Small intestine (tissue), 7 donors: ENCODE data around the gene CFAP65. TPM values are rescaled to one million over a fixed set of nuclear protein-coding genes. Genes with fewer than 3 reads are reported as not detected.

Experiments used
- DNase-seq, 2 donors: peaks; one replicate each; pipeline versions ENCODE4 v3.0.0 to v3.0.0-alpha.2; 2013
- FAIRE-seq: peaks from 2 replicates; lab custom pipeline; 2012; peaks lifted over from hg19 to GRCh38; lab: Jason Lieb, UNC
- H3K27ac ChIP-seq, 3 donors: one replicate each; pipeline ENCODE4 v1.5.1; 2013; ENCODE audit warnings: low read length in 2 of 3, mild to moderate bottlenecking in 2 of 3, control low read depth in 1 of 3, inconsistent platforms in 1 of 3, low read depth in 1 of 3, moderate library complexity in 1 of 3
- H3K27me3 ChIP-seq, 3 donors: one replicate each; pipeline ENCODE4 v1.6.1; 2013; ENCODE audit warnings: low read length in 3 of 3, inconsistent platforms in 1 of 3; ENCODE audit not compliant: control insufficient read depth in 3 of 3, insufficient read depth in 3 of 3
- H3K36me3 ChIP-seq, 3 donors: one replicate each; pipeline ENCODE4 v1.6.1; 2013; ENCODE audit warnings: low read length in 3 of 3, inconsistent platforms in 1 of 3, low read depth in 1 of 3, mild to moderate bottlenecking in 1 of 3, moderate library complexity in 1 of 3; ENCODE audit not compliant: control insufficient read depth in 3 of 3, insufficient read depth in 2 of 3
- H3K4me1 ChIP-seq, 3 donors: one replicate each; pipeline ENCODE4 v1.6.1; 2013; ENCODE audit warnings: low read length in 2 of 3, inconsistent platforms in 1 of 3, low read depth in 1 of 3, mild to moderate bottlenecking in 1 of 3, moderate library complexity in 1 of 3; ENCODE audit not compliant: control insufficient read depth in 3 of 3, insufficient read depth in 2 of 3
- H3K4me3 ChIP-seq, 3 donors: one replicate each; pipeline ENCODE4 v1.5.1; 2013; ENCODE audit warnings: low read length in 3 of 3, control low read depth in 1 of 3, inconsistent platforms in 1 of 3, low read depth in 1 of 3, mild to moderate bottlenecking in 1 of 3, moderate library complexity in 1 of 3
- H3K9me3 ChIP-seq, 2 donors: one replicate each; pipeline ENCODE4 v1.6.1; 2013; ENCODE audit warnings: low read depth in 1 of 2, low read length in 1 of 2; ENCODE audit not compliant: control insufficient read depth in 2 of 2, insufficient read depth in 1 of 2
- WGBS, 3 donors: extraction: QIAGEN DNeasy Blood & Tissue Kit; methylation state at CpG; one replicate each; pipeline ENCODE4 v1.1.7; 2013; 5-methylcytosine and 5-hydroxymethylcytosine counted together
- polyA plus RNA-seq, 4 donors: library from polyadenylated mRNA; stranded (reverse) in 3 of 4; unstranded in 1 of 4; fragments of 200-250 nt in 3 of 4; fragments of 120-200 nt in 1 of 4; gene quantifications; one replicate each; pipeline versions ENCODE4 v1.2.1 to v1.2.3, GENCODE V29; 2013
- donor health status: healthy with polysubstance abuse.
- donor health status: control.
- donor health status: control.
- donor health status: Bipolar disorder and iron deficiency.
- donor health status: healthy.

The CFAP65 gene
- polyA plus RNA-seq, 4 donors, result 0.06 to 4.3 (median 1.1) TPM; not detected in 1

DNA sequence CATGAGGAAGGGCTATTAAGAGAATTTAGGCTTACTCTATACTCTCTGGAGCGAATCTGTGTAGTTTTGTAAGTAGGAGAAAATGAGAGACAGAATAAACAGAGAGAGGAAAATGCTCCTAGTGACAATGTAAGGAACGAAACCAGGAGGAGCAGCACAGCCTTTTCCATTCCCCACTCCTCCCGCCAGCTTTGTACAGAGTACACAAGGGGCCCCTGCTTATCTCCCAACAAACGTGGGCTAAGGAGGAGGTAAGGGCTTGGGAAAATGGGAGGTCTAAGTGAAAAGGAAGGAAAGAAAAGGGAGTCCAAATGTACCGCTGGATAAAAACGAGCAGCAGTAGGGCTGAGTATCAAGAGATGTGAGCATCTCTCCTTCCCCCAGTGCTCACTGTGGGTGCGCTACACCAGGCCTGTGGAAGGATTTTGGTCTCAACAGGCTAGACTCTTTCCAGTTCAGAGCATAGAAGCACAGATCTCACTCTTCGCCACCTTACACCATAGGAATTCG lies 31.5 kb upstream of the CFAP65 start:
- H3K27ac ChIP-seq, result peak overlapping the region in 1 of 3 donors; percentile 78
- WGBS, 3 donors, result 64 to 77% (median 70%) methylated on average over 9 of the region's 9 CpGs
- peak in 1 of 2 donors; percentile 59 for DNase-seq
- no peaks in the 10 kb centered on the region for H3K9me3 ChIP-seq
- H3K36me3 ChIP-seq, result peaks cover 4 to 29% (median 5%) of the 10 kb centered on the region in 3 donors
- no peaks in the 10 kb centered on the region for H3K27me3 ChIP-seq
- FAIRE-seq, result no peak
- H3K4me1 ChIP-seq, result peaks cover 3 to 50% (median 10%) of the 10 kb centered on the region in 3 donors
- no peak overlapping the region for H3K4me3 ChIP-seq

GRCh38 chr2:219071131-219071816 lies 30.0 kb upstream of the CFAP65 start:
- peaks cover 0 to 15% (median 5%) of the 10 kb centered on the region in 3 donors for H3K36me3 ChIP-seq
- DNase-seq (peak; percentile 86 to 88), FAIRE-seq (no peak)
- no peaks in the 10 kb centered on the region for H3K27me3 ChIP-seq
- peak overlapping the region; percentile 52 to 78 (median 69) for H3K27ac ChIP-seq
- H3K4me3 ChIP-seq, result no peak overlapping the region
- 20 to 67% (median 31%) methylated on average over 6 of the region's 6 CpGs for WGBS, 3 donors
- H3K9me3 ChIP-seq, result no peaks in the 10 kb centered on the region
- peaks cover 3 to 50% (median 10%) of the 10 kb centered on the region in 3 donors for H3K4me1 ChIP-seq

DNA sequence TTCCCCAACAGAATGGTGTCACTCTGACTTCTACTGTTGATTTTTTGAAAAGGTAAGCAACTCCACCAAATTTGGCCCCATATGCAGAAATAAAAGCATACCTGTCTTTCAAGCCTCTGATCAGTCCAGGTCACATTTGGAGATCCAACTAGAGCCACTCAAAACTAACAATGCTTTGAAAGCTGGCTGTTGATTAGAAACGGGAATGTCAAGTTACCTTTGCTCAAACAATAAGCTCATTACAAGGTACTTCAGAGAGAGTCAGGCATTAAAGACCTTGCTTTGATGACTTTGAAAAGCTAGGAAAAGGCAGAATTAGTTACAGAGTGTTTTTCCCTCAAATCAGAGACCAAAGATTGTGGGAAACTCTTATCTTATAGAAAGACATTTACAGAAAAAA lies 24.2 kb upstream of the CFAP65 start:
- WGBS, 3 donors, result 8 to 63% (median 22%) methylated on average over 1 of the region's 1 CpG
- Histone ChIP-seq H3K36me3 (no peaks in the 10 kb centered on the region), H3K27ac (peak overlapping the region in 1 of 3 donors; percentile 13), H3K4me1 (peaks cover 0 to 28% (median 2%) of the 10 kb centered on the region in 3 donors), H3K4me3 (no peak overlapping the region), H3K9me3 (no peaks in the 10 kb centered on the region), H3K27me3 (peaks cover 0 to 14% (median 4%) of the 10 kb centered on the region in 3 donors)
- no peak for FAIRE-seq
- no peak for DNase-seq

GRCh38 chr2:219062081-219062480 lies 20.8 kb upstream of the CFAP65 start:
- Histone ChIP-seq H3K9me3 (no peaks in the 10 kb centered on the region), H3K4me3 (no peak overlapping the region), H3K36me3 (peaks cover 0 to 28% (median 0%) of the 10 kb centered on the region in 3 donors), H3K27ac (no peak overlapping the region), H3K4me1 (peaks cover 0 to 18% (median 9%) of the 10 kb centered on the region in 3 donors), H3K27me3 (peaks cover 0 to 31% (median 29%) of the 10 kb centered on the region in 3 donors)
- DNase-seq, result no peak
- WGBS, 3 donors, result 71 to 83% (median 78%) methylated on average over 6 of the region's 6 CpGs
- FAIRE-seq, result no peak

DNA sequence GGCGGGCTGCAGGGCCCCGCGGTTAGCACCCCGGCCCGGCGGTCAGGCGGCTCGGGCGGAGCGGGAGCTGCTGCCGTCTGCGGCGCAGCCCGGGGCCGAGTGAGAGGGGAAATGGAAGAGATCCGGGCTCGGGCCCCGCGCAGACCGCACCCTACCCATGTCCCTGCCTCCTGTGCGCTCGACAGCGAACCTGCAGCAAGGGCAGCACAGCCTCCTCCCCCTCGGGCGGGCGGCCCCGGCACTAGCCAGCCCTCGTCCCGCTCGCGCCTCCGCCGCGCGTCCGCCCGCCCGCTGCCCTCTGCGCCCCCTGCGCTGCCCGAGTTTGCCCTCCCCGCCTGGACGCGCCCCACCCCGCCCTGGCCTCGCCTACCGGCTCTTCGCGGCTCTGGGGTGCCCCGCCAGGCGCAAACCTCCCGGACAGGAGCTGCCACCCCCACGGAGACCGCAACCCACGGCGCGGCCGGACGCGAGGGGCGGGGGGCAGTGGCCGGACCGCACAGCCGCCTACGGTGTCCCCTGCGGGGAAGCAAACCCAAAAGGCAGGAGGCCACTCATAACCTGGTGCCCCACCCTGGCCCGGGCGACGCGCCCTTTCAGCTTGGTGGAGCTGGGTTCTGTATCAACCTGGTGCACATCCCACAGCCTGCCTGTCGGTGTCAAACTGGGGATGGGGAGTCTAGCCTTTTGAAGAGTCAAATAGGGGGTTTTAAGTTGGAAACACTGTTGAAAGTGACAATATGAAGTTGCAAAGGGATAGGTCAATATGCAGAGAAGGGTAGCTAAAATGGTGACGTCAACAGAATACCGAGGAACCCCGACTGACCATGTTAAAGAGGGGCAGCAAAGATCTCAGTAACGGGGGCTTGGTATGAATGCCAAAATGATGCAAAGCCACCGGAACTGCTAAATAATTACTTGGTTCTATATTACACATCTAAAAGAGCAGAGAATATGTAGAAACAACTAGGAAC lies 19.8 kb upstream of the CFAP65 start, which contains the start of gene IHH:
IHH (minus strand) TSS at position 101 of the 971 bp plus-strand sequence. CDS start 454 bp downstream, outside the sequence.
- 2% methylated on average over 32 to 76 of the region's 76 CpGs for WGBS, 3 donors
- H3K27ac ChIP-seq, result peak within 1 kb of the TSS; percentile 10 to 94 (median 86)
- peaks cover 0 to 34% (median 32%) of the 10 kb centered on the region in 3 donors for H3K27me3 ChIP-seq
- peaks cover 0 to 38% (median 0%) of the 10 kb centered on the region in 3 donors for H3K36me3 ChIP-seq
- DNase-seq (peak; percentile 88 to 91), FAIRE-seq (no peak)
- peak within 1 kb of the TSS; percentile 63 to 99 (median 91) for H3K4me3 ChIP-seq
- H3K9me3 ChIP-seq, result no peaks in the 10 kb centered on the region
- peaks cover 0 to 27% (median 9%) of the 10 kb centered on the region in 3 donors for H3K4me1 ChIP-seq

DNA sequence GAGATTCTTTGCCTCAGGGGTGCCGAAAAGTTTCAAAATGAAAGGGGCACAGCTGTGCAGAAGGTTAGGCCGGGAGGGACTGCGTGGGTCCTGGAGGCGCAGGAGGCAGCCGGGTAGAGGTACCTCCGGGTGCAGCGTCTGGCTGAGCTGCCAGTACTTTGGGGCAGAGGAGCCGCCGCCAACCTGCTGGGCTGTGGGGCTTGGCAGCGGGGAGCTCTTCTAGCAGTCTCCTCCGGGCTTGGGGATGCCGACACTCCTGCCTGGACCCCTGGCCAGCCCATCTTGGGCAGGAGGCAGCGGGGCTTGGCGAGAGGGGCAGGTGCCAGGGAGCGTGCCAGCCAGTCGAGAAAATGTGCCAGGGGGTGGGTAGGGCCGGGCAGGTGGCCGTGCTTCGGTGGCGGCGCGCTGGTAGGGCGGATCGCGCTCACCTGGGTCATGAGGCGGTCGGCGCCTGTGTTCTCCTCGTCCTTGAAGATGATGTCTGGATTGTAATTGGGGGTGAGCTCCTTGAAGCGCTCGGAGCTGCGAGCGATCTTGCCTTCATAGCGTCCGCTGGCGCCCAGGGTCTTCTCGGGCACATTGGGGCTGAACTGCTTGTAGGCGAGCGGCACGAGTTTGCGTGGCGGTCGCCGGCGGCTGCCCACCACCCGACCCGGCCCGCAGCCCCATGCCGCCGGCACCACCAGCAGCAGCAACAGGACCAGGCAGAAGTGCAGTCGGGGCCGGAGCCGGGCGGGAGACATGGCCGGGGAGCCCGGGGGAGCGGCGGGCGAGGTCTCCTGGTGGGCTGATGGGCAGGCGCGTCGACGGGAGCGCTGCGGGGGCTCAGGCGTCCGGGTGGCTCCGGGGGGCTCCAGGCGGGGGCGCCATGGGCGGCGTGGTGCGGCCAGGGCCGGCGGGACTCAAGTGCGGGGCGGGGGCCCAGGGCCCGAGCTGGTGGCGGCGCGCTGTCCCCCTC lies 18.7 kb upstream of the CFAP65 start:
- WGBS, 3 donors, result 1 to 3% (median 2%) methylated on average over 62 to 81 of the region's 81 CpGs
- no peaks in the 10 kb centered on the region for H3K9me3 ChIP-seq
- H3K27me3 ChIP-seq, result peaks cover 0 to 34% (median 32%) of the 10 kb centered on the region in 3 donors
- H3K27ac ChIP-seq, result peak overlapping the region; percentile 37 to 94 (median 86)
- H3K36me3 ChIP-seq, result peaks cover 0 to 49% (median 0%) of the 10 kb centered on the region in 3 donors
- H3K4me1 ChIP-seq, result peaks cover 0 to 20% (median 9%) of the 10 kb centered on the region in 3 donors
- DNase-seq, result peak; percentile 49 to 57
- H3K4me3 ChIP-seq, result peak overlapping the region; percentile 63 to 99 (median 91)
- no peak for FAIRE-seq

DNA sequence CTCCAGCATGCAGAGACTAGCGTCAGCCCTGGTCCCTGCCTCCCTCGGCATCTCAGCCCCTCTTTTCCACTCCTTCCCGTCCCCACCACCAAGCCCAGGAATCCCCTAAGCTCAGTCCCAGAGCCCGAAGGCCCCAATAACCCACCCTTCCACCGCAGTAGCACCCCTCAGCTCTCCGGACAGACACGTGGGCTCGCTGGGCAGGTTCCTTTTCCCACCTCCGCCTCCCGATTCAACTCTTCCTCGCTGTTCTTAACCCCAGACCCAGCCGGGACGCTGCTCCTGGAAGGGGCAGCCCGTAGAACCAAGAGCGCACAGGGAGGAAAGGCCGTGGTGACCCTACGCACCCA lies 18.0 kb upstream of the CFAP65 start:
- no peak for FAIRE-seq
- peak in 1 of 2 donors; percentile 32 for DNase-seq
- H3K9me3 ChIP-seq, result no peaks in the 10 kb centered on the region
- peaks cover 0 to 55% (median 0%) of the 10 kb centered on the region in 3 donors for H3K36me3 ChIP-seq
- 0 to 4% (median 3%) methylated on average over 15 to 17 of the region's 17 CpGs for WGBS, 3 donors
- H3K4me1 ChIP-seq, result peaks cover 0 to 20% (median 9%) of the 10 kb centered on the region in 3 donors
- peaks cover 0 to 36% (median 32%) of the 10 kb centered on the region in 3 donors for H3K27me3 ChIP-seq
- peak overlapping the region; percentile 63 to 99 (median 91) for H3K4me3 ChIP-seq
- H3K27ac ChIP-seq, result peak overlapping the region; percentile 37 to 94 (median 86)
